Caki2 (cell line): ENCODE data around the gene SCG2. TPM values are rescaled to one million over a fixed set of nuclear protein-coding genes. Genes with fewer than 3 reads are reported as not detected.

Experiments
- DNase-seq: peaks from one replicate; pipeline ENCODE4 v3.0.0-alpha.2; 2015; ENCODE audit warnings: low read depth
- in situ Hi-C: cut with HindIII; loops from 2 replicates; pipeline ENCODE4 v1.10.0; 2016; ENCODE audit warnings: low sequenced_read_pairs, low pct_unique_long_range_greater_than_20kb, mixed read lengths
- total RNA-seq: library from RNA; depleted of rRNA; stranded (reverse); fragments of >200 nt; shearing (Covaris generic); gene quantifications from 2 replicates; pipeline ENCODE4 v1.2.3, GENCODE V29; 2014; ENCODE audit warnings: low replicate concordance

The SCG2 gene
- total RNA-seq, 1 experiment from 2014 or later = 3.1 TPM

GRCh38 chr2:223588251-223588650, 13.9 kb downstream of the SCG2 start:
- in situ Hi-C loops = no loop called here
- no peak for DNase-seq

GRCh38 chr2:223587301-223587700, 14.9 kb downstream of the SCG2 start:
- in situ Hi-C loops = no loop called here
- no peak for DNase-seq

GRCh38 chr2:223586261-223586660, 15.9 kb downstream of the SCG2 start:
- no peak for DNase-seq
- in situ Hi-C loops = no loop called here

GRCh38 chr2:223585666-223586065, 16.5 kb downstream of the SCG2 start:
- no peak for DNase-seq
- in situ Hi-C loops = no loop called here

- DNase-seq = no peak
- in situ Hi-C loops = no loop called here
Observed at GRCh38 chr2:223582001-223582400, 20.2 kb downstream of the SCG2 start.

DNA sequence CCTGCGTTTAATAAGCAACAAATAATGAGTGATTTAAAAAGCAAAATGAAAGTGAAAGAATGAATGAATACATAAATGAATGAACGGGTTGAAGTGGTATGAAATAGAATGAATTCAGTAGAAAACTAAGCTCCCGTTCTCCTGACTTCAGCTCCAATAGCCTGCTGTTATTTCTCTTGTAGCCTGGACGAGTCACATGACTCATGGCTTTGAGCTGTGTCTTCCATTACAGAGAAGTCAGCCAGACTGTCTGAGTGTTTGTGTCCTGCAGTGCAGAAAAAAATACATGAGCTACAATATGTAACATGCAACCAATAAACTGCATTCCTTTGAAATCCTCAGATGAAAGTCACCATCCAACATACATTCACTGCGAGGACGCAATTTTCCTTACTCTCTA, 21.2 kb downstream of the SCG2 start:
- in situ Hi-C loops = no loop called here
- no peak for DNase-seq

- in situ Hi-C loops = no loop called here
- DNase-seq = no peak
Observed at GRCh38 chr2:223578846-223579245, 23.3 kb downstream of the SCG2 start.

- in situ Hi-C loops = no loop called here
Observed at GRCh38 chr2:223576873-223577272, 25.3 kb downstream of the SCG2 start.

GRCh38 chr2:223570784-223571183, 31.4 kb downstream of the SCG2 start:
- no peak for DNase-seq
- in situ Hi-C loops = no loop called here

More at GRCh38 chr2:223576873-223577272, 25.3 kb downstream of the SCG2 start:
- peak; percentile 39 for DNase-seq

GRCh38 chr2:223566396-223566795, 35.8 kb downstream of the SCG2 start:
- in situ Hi-C loops = no loop called here
- no peak for DNase-seq

DNA sequence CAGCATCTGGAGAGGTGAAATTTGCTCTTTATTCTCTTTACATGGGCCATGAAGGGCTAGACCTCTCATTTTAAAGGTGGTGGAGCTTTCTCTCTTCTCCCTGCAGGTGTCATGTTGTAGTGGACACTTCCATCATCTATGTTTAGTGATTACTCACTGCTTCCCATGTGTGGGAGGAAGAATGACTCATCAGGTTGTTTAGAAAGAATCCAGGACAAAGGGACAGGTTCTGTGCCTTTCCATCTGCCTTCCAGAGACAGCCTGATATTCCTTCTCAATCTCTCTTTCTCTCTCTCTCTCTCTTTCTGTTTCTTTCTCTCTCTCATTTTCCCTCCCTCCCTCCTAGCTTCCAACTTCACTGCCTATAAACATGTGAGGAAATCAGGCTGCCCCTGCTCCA, 38.7 kb downstream of the SCG2 start:
- in situ Hi-C loops = no loop called here
- DNase-seq = peak; percentile 77

DNA sequence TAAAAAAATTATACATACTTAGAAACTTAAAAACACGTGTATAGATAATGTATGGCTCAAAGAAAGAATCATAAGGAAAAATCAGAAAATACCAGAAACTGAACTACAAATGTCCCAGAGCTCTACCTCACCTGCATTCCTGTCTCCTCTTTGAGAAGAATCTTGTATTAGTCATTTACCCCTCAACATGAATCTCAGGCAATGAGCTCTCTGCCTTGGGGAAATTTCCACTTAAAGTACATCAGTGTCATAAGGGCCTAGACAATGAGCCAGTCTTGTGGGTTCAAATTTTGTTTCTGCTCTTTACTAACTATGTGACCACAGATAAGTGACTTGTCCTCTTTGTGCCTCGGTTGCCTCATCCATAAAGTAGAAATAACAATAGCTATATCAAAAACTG, 40.1 kb downstream of the SCG2 start:
- no peak for DNase-seq
- in situ Hi-C loops = no loop called here

DNA sequence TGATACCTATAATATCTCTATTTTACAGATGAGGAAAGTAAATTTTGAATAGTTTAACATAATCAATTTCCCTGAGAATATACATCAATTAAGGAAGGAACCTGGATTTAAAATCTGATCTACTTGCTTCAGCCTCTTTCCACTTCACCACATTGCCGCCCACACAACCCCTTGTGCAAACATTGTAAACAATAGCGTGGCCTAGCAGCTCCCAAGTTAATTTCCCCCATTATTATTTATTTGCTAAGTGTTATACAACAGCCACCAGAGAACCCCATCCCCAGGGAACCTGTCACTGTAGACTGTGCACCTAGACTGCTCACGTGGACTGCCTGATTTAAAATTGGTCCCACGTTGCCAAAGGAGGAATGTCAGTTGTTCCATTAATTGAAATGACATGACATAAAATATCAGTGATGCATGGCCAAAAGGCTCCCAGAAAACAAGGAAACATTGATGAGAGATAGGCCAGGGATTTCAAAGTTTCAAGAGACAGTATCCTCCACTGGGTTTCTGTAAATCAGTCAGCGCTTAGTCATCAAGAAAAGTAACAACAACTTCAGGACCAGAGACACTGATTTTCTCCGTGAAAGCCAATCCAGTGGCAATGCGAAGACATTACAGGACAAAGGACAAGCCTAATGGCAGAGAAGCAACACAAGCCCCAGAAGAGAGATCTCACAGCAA, 41.3 kb downstream of the SCG2 start:
- in situ Hi-C loops = no loop called here
- DNase-seq = peak; percentile 85

GRCh38 chr2:223558970-223559369, 43.2 kb downstream of the SCG2 start:
- no peak for DNase-seq
- in situ Hi-C loops = no loop called here

DNA sequence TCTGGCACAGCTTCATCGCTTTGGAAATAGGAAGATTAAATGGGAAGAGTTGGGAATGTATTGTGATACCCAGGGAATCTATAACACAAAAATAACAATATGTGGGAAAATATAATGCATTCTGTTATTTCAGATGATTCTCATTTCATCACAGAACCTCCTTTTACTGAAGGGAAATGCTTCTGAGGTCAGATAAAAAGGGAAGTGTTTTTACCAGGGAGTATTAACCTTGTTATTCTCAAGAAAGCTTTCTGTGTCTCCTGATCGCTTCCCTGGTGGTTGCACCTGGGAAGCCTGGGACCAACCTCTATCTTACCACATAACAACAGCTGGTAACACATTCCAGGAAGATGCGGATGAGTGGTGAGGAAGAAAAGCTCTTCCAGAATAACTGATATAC, 47.2 kb downstream of the SCG2 start:
- DNase-seq = no peak
- in situ Hi-C loops = no loop called here

GRCh38 chr2:223549215-223549614, 52.9 kb downstream of the SCG2 start:
- DNase-seq = peak; percentile 45

DNA sequence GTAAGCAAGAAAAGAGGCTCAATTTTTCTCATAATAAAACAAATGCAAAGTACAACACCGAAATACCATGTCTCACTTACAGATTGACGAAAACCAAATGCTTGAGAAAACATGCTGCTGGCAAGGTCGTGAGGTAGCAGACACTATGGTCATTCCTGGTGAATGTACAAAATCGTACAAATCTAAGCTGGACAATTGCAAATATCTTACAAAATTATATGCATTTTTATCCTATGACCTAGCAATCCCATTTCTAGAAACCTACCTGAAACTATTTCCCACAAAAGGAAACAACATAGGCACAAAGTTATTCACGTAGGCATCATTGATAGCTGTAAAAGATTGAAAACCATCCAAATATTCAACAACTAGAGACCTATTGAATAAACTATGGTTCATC, 54.0 kb downstream of the SCG2 start:
- in situ Hi-C loops = no loop called here
- no peak for DNase-seq

More at GRCh38 chr2:223549215-223549614, 52.9 kb downstream of the SCG2 start:
- in situ Hi-C loops = no loop called here
